H7 (cell line): ENCODE results near the gene TSEN54. TPM values are rescaled to one million over a fixed set of nuclear protein-coding genes. Genes with fewer than 3 reads are reported as not detected.

Source experiments
- DNase-seq: peaks from one replicate; pipeline ENCODE4 v3.0.0; 2012
- H3K27me3 ChIP-seq: 2 replicates; pipeline ENCODE4 v1.6.0; 2011; ENCODE audit warnings: mild to moderate bottlenecking, low read length; ENCODE audit not compliant: control insufficient read depth, insufficient read depth
- H3K36me3 ChIP-seq: replicated peaks from 2 replicates; pipeline ENCODE4 v1.5.1; 2011; ENCODE audit warnings: low read length; ENCODE audit not compliant: control insufficient read depth, insufficient read depth
- H3K4me3 ChIP-seq: 2 replicates; pipeline ENCODE4 v1.5.1; 2011; ENCODE audit warnings: low read depth, mild to moderate bottlenecking, control low read depth, low read length, moderate library complexity; ENCODE audit not compliant: insufficient read depth
- total RNA-seq: library from RNA; depleted of rRNA; stranded (reverse); fragments of >200 nt; shearing (Covaris generic); gene quantifications from 2 replicates; pipeline ENCODE4 v1.2.3, GENCODE V29; 2014

TSEN54 gene
- total RNA-seq, 1 experiment from 2014 or later = 49.4 TPM

DNA sequence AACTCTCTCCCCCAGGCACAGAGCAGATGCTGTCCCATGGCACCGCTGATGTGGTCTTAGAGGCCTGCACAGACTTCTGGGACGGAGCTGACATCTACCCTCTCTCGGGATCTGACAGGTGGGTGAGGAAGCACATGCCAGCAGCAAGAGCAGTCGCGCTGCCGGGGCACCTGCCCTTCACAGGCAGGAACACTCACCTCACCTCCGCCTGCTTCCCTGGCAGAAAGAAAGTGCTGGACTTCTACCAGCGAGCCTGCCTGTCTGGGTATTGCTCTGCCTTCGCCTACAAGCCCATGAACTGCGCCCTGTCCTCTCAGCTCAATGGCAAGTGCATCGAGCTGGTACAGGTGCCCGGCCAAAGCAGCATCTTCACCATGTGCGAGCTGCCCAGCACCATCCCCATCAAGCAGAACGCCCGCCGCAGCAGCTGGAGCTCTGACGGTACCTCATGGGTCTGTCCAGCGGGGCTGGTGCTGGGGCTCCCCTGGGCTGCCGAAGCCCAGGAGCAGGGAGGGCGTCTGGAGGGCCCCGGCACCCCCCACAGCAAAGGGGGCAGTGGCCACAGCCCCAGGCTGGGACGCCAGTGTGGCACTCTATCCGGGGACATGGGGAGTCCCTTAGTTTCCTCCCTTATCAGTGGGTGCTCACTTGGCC, 22.7 kb upstream of the TSEN54 start:
- H3K36me3 ChIP-seq = peaks cover 14% of the 10 kb centered on the region
- H3K4me3 ChIP-seq = no peak overlapping the region
- no peaks in the 10 kb centered on the region for H3K27me3 ChIP-seq
- no peak for DNase-seq

DNA sequence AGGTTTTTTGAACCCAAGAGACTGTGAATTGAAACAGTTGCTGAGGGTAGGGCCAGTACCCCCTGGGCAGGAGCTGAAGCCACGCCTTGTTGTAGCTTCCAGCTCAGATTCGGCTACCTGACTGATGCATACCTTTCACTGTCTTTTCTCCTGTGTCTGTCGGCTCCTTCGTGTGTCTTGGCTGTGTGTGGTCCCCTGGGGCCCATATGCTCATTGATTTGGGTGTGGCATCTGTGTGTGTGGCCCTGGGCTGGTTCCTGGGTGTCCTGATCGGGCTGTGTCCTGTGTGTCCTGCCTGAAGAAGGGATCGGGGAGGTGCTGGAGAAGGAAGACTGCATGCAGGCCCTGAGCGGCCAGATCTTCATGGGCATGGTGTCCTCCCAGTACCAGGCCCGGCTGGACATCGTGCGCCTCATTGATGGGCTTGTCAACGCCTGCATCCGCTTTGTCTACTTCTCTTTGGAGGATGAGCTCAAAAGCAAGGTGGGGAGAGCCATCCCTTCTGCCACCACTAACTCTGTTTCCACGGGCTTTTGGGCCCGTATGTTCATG, 21.9 kb upstream of the TSEN54 start:
- peaks cover 14% of the 10 kb centered on the region for H3K36me3 ChIP-seq
- DNase-seq = no peak
- H3K27me3 ChIP-seq = no peaks in the 10 kb centered on the region
- no peak overlapping the region for H3K4me3 ChIP-seq

DNA sequence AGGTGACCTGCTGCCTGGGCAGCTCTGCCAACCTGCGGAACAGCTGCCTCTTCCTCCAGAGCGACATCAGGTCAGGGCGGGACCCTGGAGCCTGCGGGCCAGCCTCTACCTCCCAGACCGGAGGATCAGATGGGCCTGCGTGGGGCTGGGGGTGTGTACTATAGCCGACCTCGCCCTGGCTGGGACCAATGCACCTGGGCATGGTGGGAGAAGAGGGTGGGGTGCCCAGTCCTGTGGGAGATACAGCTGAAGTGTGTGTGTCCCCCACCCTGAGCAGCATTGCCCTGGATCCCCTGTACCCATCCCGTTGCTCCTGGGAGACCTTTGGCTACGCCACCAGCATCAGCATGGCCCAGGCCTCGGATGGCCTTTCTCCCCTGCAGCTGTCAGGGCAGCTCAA, 20.3 kb upstream of the TSEN54 start:
- DNase-seq = no peak
- H3K27me3 ChIP-seq = no peaks in the 10 kb centered on the region
- H3K4me3 ChIP-seq = no peak overlapping the region
- peaks cover 14% of the 10 kb centered on the region for H3K36me3 ChIP-seq

DNA sequence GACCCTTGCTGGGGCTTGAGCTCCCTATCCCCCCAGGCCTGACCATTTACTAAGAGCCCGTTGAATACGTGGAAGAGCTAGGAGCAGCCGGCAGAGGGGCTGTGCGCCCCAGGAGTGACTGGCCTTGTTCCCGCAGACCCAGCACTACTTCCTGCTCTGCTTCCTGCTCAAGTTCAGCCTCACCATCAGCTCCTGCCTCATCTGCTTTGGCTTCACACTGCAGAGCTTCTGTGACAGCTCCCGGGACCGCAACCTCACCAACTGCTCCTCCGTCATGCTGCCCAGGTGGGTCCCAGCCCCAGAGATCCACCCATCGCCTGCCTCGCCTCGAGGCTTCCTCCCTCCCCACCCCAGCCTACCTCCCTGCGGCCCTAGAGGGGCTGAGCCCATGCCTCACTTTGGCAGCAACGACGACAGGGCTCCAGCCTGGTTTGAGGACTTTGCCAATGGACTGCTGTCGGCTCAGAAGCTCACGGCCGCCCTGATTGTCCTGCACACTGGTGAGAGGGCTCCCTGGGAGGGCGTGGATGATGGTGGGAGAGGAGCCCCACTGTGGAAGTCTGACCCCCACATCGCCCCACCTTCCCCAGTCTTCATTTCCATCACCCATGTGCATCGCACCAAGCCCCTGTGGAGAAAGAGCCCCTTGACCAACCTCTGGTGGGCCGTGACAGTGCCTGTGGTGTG, 18.1 kb upstream of the TSEN54 start:
- Histone ChIP-seq H3K27me3 (no peaks in the 10 kb centered on the region), H3K4me3 (no peak overlapping the region), H3K36me3 (peaks cover 13% of the 10 kb centered on the region)
- no peak for DNase-seq

DNA sequence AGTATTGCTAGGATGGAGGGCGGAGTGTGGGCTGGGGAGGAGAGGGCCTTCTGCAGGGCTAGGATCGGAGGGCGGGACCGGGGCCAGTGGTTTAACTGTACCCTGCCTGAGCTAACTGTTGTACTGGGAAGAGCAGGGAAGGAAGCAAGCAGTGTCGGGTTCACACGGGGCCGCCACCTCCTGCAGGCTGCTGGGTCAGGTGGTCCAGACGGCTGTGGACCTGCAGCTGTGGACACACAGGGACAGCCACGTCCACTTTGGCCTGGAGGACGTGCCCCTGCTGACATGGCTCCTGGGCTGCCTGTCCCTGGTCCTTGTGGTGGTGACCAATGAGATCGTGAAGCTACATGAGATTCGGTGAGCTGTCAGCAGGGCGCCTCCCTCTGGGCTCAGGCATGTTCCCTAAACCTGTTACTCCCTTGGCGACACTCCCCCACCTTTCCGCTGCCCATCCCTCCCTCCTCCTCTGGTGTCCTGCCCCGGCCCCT, 17.6 kb upstream of the TSEN54 start:
- peak; percentile 85 for DNase-seq
- Histone ChIP-seq H3K4me3 (no peak overlapping the region), H3K36me3 (peaks cover 8% of the 10 kb centered on the region), H3K27me3 (no peaks in the 10 kb centered on the region)

DNA sequence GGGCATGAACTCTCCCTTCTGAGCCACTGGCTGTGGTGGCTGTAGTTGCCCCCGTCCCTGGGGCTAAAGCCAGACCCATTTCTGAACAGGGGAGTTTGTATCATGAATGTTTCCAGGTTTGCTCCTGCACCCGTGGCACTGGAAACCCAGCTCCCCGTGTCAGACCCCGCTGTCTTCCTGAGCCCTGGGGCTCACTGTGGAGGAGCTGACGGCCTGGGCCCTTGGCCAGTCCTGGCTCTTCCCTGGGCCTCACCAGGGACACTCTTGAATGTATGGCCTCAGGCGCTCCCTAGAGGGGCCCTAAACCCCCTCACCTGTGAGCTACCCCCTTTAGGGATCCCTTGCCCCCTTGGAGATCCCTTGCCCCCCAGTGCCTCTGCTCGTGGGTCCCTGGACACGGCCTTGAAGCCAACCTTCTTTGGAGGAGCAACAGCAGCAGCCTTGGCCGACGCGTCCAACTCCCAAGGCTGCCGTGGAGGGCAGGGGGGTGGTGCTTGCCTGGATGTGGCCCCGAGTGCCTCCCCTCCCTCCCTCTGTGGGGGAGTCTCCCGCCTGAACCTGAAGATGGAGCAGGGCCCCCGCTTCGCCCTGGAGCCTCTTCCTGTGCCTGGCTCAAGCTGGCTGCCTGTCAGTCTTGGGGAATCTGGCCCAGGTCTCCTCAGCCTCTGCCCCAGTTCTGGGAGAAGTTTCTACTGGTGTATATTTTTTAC, 16.9 kb upstream of the TSEN54 start:
- H3K4me3 ChIP-seq = no peak overlapping the region
- no peak for DNase-seq

DNA sequence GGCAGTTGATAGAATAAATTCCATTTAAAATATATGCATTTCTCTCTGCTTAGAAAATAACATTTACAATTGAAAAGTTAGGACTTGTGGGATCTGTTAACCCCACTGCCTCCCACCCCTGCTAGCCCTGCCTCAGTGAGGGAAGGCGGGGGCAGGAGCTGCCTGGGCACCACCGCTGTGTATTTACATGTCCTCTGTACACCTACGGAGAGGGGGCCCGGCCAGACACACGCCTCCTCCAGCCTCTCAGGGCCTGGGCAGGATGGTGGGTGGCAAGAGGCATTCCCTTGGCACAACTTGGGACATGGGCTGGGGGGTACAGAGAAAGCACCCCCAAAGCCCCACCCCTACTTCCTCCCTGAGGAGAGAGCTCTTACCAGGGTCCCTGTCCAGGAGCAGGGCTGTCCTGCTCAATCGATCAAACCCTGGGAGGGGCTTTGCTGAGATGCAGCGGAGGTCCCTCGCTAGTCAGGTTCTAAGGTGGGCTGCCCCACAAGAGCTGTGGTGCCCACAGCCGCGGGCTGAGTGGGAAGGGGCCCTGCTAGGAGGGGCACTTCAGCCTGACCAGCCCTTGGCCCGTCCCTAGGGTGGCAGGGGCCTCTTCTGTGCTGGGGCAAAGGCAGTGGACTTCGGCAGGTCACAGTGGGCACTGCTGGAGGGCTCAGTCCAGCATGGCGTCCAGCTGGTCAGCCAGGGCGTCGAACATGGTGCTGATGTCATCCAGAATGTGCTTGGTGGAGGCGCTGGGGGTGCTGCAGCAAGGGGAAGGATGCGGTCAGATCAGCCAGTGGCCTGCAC, 15.7 kb upstream of the TSEN54 start:
- Histone ChIP-seq H3K4me3 (no peak overlapping the region), H3K36me3 (peaks cover 5% of the 10 kb centered on the region), H3K27me3 (no peaks in the 10 kb centered on the region)
- DNase-seq = no peak

More for the DNA sequence above, 16.9 kb upstream of the TSEN54 start:
- Histone ChIP-seq H3K27me3 (no peaks in the 10 kb centered on the region), H3K36me3 (peaks cover 5% of the 10 kb centered on the region)

DNA sequence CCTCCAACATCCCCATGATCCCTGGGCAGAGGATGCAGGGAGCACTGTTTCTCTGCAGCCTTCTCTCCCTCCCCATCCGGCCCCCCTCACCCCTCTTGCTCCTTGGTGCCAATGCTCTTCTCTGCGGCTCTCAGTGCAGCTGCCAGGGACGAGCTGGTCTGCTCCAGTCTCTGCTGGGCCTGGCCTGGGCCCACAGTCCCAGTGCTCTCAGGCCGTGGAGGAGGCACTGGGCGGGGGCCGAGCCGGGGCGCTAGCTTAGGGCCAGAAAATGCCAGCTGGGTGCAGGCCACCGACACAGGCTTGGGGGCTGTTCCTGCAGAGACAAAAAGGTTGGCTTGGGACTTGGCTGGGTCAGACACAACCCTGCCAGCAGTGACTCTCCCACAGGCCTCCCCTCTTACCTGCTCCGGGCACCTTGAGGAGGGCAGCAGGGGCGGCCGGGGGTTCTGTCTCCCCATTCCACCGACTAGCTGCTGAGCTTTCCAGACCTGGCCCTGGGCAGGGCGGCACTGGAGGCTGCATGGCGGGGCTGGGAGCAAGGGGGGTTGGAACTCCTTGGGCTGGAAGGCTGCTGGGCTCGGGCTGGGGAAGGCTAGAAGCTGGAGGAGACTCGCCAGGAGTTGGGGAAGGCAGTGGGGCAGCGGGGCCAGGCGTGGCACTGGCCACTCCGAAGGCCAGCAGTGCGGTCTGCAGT, 14.8 kb upstream of the TSEN54 start:
- DNase-seq = no peak
- Histone ChIP-seq H3K36me3 (peaks cover 5% of the 10 kb centered on the region), H3K4me3 (no peak overlapping the region), H3K27me3 (no peaks in the 10 kb centered on the region)

DNA sequence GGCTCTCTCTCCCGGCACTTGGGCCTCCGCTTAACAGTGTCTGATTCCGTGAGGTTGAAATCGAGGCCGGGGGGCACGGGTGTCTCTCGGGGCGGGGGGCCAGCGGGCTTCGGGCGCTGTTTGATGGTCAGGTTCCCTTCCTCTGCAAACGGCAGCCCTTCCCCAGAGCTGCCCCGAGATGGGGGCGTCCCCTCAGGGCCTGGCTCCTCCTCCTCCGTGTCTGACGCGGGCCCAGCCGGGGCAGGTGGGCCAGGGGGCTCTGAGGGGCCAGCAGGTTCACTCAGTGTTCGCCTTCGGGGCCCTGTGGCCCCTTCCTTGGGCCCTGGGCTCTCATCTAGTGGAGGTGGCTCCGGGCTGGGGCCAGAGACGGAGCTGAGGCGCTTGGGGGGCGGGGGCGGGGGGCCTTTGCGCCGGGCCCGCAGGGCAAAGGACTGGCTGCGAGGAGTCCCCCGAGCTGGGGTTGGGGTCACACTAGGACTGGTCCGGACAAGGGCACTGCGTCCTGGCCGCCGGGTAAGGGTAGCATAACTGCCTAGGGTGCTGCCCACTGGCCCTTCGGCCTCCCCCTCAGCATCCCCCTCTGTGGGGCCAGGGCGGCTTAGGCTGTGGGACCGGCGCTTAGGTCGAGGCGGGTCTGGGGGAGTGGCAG, 14.1 kb upstream of the TSEN54 start:
- H3K27me3 ChIP-seq = no peaks in the 10 kb centered on the region
- peaks cover 4% of the 10 kb centered on the region for H3K36me3 ChIP-seq
- DNase-seq = peak; percentile 78
- H3K4me3 ChIP-seq = no peak overlapping the region

DNA sequence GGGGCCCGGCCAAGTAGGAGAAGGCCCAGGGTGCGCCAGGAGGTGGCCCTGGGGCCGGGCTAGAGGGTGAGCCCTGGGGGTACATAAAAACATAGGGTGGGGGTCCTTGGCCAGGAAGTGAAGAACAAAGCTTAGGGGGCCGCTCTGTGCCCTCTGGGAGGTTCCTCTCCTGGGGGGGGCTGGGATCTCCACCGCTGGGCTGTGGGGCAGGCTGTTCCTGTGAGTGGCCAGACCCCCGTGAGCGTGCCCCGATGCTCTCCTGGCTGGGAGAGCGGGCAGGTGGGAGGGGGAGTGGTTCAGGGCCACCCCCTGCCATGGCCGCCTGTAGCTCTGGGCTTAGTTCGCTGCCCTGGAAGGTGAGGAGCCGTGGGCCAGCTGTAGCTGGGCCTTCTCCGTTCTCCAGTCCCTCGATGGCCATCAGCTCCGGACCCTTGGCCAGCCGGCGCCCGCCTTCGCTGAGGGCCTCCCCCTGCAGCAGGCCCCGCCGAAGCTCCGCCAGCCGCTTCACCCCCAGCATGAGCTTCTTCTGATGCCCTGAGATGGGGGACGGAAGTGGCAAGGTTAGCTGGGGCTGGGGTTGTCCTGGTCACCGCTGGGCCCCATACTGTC, 13.5 kb upstream of the TSEN54 start:
- peaks cover 3% of the 10 kb centered on the region for H3K36me3 ChIP-seq
- H3K4me3 ChIP-seq = no peak overlapping the region
- no peaks in the 10 kb centered on the region for H3K27me3 ChIP-seq
- DNase-seq = no peak

DNA sequence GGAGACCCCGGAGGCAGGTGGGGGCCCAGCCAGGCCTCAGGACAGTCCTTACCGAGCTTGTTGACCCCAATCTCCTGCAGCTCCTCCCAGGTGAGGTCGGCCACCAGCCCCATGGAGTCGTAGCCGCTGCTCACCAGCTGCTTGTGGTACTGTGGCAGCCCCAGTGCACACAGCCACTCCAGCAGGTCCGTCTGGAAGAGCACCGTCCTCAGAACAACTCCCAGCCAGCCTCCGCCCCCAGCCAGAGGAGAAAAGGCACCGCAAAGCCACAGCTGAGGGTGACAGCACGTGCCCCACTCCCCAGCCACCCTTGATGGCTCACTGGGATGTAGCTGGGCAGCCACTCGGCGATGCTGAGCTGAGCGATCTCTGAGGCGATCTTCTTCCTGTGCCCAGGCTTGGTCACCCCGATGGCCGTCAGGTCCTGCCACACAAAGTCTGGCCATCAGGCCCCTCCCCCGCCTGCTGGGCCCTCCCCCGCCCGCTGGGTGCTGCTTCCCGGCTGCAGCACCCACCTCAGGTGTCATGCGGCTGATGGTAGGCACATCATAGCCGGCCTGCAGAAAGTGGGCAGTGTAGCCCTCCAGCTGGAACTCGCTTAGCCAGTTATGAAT, 12.9 kb upstream of the TSEN54 start:
- no peaks in the 10 kb centered on the region for H3K27me3 ChIP-seq
- no peaks in the 10 kb centered on the region; the same call in none of the 2 replicates for H3K36me3 ChIP-seq
- no peak for DNase-seq
- no peak overlapping the region for H3K4me3 ChIP-seq

DNA sequence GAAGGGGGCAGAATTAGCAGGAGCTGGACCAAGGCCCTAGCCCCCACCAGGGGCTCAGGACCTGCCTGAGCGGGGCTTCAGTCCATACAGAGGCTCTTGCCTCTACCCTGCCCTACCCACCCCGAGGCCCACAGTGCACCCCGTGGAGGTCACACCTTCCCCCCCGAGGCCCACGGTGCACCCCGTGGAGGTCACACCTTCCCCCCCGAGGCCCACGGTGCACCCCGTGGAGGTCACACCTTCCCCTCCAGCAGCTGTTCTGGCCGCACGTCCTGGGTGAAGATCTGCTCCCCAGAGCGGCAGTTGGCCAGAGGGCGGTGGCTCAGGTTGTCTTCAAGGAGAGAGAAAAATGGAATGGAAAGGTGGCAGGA, 12.4 kb upstream of the TSEN54 start:
- DNase-seq = no peak
- H3K27me3 ChIP-seq = no peaks in the 10 kb centered on the region
- no peak overlapping the region for H3K4me3 ChIP-seq
- H3K36me3 ChIP-seq = peaks cover 1% of the 10 kb centered on the region
